Osteoblast (primary cell): ENCODE results near the gene THRA. TPM values are rescaled to one million over a fixed set of nuclear protein-coding genes. Genes with fewer than 3 reads are reported as not detected.
A peak's percentile ranks its signal among the peaks of the same experiment; 100 is the strongest.

Experiments
- DNase-seq: peaks from one replicate; pipeline ENCODE4 v3.0.0; 2011; ENCODE audit warnings: low spot score, mixed read lengths; ENCODE audit not compliant: insufficient read length; ENCODE audit errors: missing footprints
- H2AFZ ChIP-seq: 2 replicates; pipeline ENCODE4 v1.6.0; 2011; ENCODE audit warnings: mild to moderate bottlenecking, low read length
- H3K27ac ChIP-seq: 2 replicates; pipeline ENCODE4 v1.5.1; 2011; ENCODE audit warnings: mild to moderate bottlenecking, low read depth, low read length, moderate library complexity
- H3K27me3 ChIP-seq: 2 replicates; pipeline ENCODE4 v1.6.0; 2012; ENCODE audit warnings: mild to moderate bottlenecking, control low read depth, inconsistent platforms, low read length, moderate library complexity; ENCODE audit not compliant: insufficient read depth
- H3K36me3 ChIP-seq: 2 replicates; pipeline ENCODE4 v1.5.1; 2011; ENCODE audit warnings: mild to moderate bottlenecking, low read length, control low read depth, moderate library complexity; ENCODE audit not compliant: insufficient read depth
- H3K4me1 ChIP-seq: 2 replicates; pipeline ENCODE4 v1.5.1; 2011; ENCODE audit warnings: mild to moderate bottlenecking, low read length, control low read depth, moderate library complexity; ENCODE audit not compliant: insufficient read depth
- H3K4me2 ChIP-seq: 2 replicates; pipeline ENCODE4 v1.6.0; 2011; ENCODE audit warnings: mild to moderate bottlenecking, low read length; ENCODE audit not compliant: insufficient read depth
- H3K4me3 ChIP-seq: fragments of 200-600 bp; sonication (generic); 3 replicates; pipeline ENCODE4 v1.5.1; 2012; ENCODE audit warnings: mild to moderate bottlenecking, low read length, inconsistent platforms; ENCODE audit not compliant: insufficient read depth
- H3K79me2 ChIP-seq: 2 replicates; pipeline ENCODE4 v1.6.0; 2012; ENCODE audit warnings: mild to moderate bottlenecking, low read length, control low read depth, inconsistent platforms; ENCODE audit not compliant: insufficient read depth
- H3K9me3 ChIP-seq: 2 replicates; pipeline ENCODE4 v1.5.1; 2011; ENCODE audit warnings: low read depth, low read length, control low read depth
- H4K20me1 ChIP-seq: 2 replicates; pipeline ENCODE4 v1.6.0; 2012; ENCODE audit warnings: mild to moderate bottlenecking, low read length, control low read depth; ENCODE audit not compliant: insufficient read depth
- CTCF ChIP-seq: IDR thresholded peaks from 2 replicates; pipeline ENCODE4 v1.5.1; 2011; ENCODE audit warnings: mild to moderate bottlenecking, low read depth, low read length, moderate library complexity; ENCODE audit errors: extremely low read depth
- total RNA-seq: library from RNA; depleted of rRNA; stranded (reverse); fragments of >200 nt; gene quantifications from 2 replicates; pipeline ENCODE4 v1.2.3, GENCODE V29; 2012

Gene THRA
- total RNA-seq, 1 donor, result 33.3 TPM

- H3K27ac ChIP-seq, result no peak overlapping the region
- H2AFZ ChIP-seq, result no peak overlapping the region
- H3K4me3 ChIP-seq, result no peak overlapping the region
- H3K9me3 ChIP-seq, result no peaks in the 10 kb centered on the region
- TF ChIP-seq CTCF, result no peak
- no peak overlapping the region for H3K4me2 ChIP-seq
- peaks cover 11% of the 10 kb centered on the region for H4K20me1 ChIP-seq
- H3K79me2 ChIP-seq, result peaks cover 21% of the 10 kb centered on the region
- H3K36me3 ChIP-seq, result no peaks in the 10 kb centered on the region
- no peak for DNase-seq
- H3K4me1 ChIP-seq, result peaks cover 39% of the 10 kb centered on the region
- H3K27me3 ChIP-seq, result peaks cover 5% of the 10 kb centered on the region
These were observed 1.1 kb upstream of the THRA start for GRCh38 chr17:40061609-40062038.

- peaks cover 30% of the 10 kb centered on the region for H3K79me2 ChIP-seq
- peak overlapping the region; percentile 95 for H3K4me2 ChIP-seq
- no peak overlapping the region for H3K27ac ChIP-seq
- peak overlapping the region; percentile 95 for H3K4me3 ChIP-seq
- peaks cover 39% of the 10 kb centered on the region for H3K4me1 ChIP-seq
- DNase-seq, result peak; percentile 91
- TF ChIP-seq CTCF, result no peak
- H2AFZ ChIP-seq, result peak overlapping the region; percentile 76
- H4K20me1 ChIP-seq, result peaks cover 11% of the 10 kb centered on the region
- no peaks in the 10 kb centered on the region for H3K9me3 ChIP-seq
- peaks cover 5% of the 10 kb centered on the region for H3K27me3 ChIP-seq
- no peaks in the 10 kb centered on the region for H3K36me3 ChIP-seq
These were observed 514 bp downstream of the THRA start for GRCh38 chr17:40063187-40063771.

- H3K9me3 ChIP-seq, result no peaks in the 10 kb centered on the region
- H3K4me3 ChIP-seq, result peak overlapping the region; percentile 95
- DNase-seq, result peak; percentile 79
- no peak overlapping the region for H2AFZ ChIP-seq
- no peaks in the 10 kb centered on the region for H3K36me3 ChIP-seq
- H4K20me1 ChIP-seq, result peaks cover 11% of the 10 kb centered on the region
- peaks cover 5% of the 10 kb centered on the region for H3K27me3 ChIP-seq
- H3K4me2 ChIP-seq, result peak overlapping the region; percentile 95
- H3K27ac ChIP-seq, result no peak overlapping the region
- peaks cover 43% of the 10 kb centered on the region for H3K4me1 ChIP-seq
- peaks cover 31% of the 10 kb centered on the region for H3K79me2 ChIP-seq
- no peak for TF ChIP-seq CTCF
These were observed 1.3 kb downstream of the THRA start for GRCh38 chr17:40063901-40064531.

GRCh38 chr17:40064971-40065768 lies 2.4 kb downstream of the THRA start:
- no peak for TF ChIP-seq CTCF
- H4K20me1 ChIP-seq, result peaks cover 21% of the 10 kb centered on the region
- no peak overlapping the region for H2AFZ ChIP-seq
- H3K9me3 ChIP-seq, result no peaks in the 10 kb centered on the region
- peak overlapping the region; percentile 54 for H3K4me3 ChIP-seq
- peak; percentile 86 for DNase-seq
- peaks cover 55% of the 10 kb centered on the region for H3K4me1 ChIP-seq
- H3K79me2 ChIP-seq, result peaks cover 41% of the 10 kb centered on the region
- H3K4me2 ChIP-seq, result peak overlapping the region; percentile 95
- peaks cover 5% of the 10 kb centered on the region for H3K27me3 ChIP-seq
- peak overlapping the region; percentile 36 for H3K27ac ChIP-seq
- no peaks in the 10 kb centered on the region for H3K36me3 ChIP-seq
